ENCODE measurements around the gene SLC12A1.
"Not testable (repeated sequence)": the region's sequence is repeated elsewhere in the genome, so short reads cannot be mapped to it uniquely, and the experiment has no call there.

The SLC12A1 gene

DNA sequence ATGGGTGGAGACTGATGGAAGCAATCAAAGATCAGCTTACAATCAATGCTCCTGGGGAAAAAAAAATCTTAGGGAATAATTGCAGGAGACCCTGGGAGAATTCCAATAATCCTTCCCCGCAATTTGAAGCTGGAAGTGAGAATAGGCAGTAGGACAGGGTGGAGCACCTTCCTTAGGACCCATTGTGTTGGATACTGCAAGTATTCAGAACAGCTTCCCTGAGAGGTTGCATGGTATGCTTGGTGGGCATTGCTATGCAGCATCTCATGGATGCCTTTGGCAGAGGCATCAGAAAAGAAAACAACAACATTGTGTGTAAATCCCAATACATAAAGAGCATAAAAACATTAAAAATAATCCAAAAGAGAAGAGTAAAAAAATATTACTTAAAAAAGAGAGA lies 100.5 kb downstream of the SLC12A1 start:
- no peak for DNase-seq

DNA sequence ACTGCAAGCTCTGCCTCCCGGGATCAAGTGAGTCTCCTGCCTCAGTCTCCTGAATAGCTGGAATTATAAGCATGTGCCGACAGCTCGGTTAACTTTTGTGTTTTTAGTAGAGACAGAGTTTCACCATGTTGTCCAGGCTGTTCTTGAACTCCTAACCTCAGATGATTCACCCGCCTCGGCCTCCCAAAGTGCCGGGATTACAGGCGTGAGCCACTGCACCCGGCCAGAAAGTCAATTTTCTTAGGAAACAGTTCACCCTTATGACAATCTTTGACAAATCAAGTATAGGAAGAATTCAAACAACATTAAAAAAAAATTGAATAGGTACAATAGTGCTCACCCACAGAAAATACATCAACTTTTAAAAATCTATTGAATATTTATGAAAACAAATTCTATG lies 101.5 kb downstream of the SLC12A1 start:
- DNase-seq: no peak

DNA sequence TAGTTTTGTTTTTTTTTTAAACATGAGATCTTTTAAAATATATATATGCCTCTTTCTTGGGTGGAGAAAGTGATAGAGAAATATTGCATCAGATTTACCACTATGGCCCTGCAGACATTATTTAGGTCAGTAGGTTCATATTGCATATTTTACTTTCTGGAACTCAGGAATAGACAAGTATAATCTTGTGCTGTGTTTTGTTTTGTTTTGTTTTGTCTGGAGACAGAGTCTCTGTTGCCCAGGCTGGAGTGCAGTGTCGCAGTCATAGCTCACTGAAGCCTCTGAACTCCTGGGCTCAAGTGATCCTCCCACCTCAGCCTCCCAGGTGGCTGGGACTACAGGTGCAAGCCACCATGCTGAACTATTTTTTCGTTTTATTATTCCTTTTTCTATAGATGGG lies 103.6 kb downstream of the SLC12A1 start:
- no peak for DNase-seq

DNA sequence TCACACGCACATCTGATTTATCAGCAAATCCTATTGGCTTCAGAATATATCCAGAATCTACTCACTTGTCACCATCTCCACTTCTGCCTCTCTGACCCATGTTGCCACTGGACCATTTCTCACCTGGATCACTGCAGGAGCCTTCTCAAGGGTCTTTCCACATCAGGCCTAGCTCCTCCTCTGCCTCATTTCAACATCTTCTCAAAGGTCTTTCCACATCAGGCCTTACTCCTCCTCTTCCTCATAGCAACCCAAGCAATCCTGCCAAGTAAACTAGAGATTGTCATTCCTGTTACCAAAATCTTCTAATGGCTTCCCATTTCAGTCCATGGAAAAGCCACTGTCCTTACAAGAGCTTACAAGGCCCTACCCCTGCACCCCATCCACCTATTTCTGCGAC lies 107.1 kb downstream of the SLC12A1 start:
- no peak for DNase-seq

DNA sequence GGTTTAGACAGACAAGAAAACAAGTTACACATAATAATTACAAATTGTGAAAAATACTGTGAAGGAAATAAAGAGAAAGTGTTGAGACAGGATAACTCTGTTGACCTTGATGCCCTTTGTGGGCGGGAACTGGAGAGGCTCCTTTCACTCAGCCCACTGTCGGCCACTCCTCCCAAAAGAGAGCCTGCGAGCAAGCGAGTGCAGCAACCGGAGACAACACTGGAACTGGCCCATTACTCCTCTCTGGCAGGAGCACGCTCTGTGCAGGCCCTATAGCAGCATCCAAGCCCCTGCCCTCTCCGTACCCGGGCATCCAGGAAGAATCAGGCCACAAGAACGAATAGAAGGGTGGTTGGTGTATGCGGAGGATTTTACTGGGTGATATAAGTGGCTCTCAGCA lies 108.9 kb downstream of the SLC12A1 start:
- DNase-seq: no peak

DNA sequence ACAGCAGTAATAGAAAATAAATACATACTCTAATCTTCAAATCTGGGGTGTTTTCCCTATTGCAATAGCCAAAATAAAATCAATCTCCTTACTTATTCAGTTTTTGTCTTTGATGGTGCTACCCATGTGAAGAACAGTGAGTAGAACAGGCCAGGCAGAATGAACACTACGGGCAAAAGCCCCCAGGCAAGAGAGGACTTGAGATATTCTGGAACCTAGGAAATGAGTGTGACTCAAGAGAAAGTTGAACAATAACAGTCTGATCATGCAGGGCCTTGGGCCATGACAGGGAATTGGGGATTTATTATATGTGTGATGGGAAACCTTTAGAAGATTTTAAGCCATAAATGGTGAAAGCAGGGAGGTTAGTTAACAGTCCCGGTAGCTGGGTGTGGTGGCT lies 111.1 kb downstream of the SLC12A1 start:
- no peak for DNase-seq

DNA sequence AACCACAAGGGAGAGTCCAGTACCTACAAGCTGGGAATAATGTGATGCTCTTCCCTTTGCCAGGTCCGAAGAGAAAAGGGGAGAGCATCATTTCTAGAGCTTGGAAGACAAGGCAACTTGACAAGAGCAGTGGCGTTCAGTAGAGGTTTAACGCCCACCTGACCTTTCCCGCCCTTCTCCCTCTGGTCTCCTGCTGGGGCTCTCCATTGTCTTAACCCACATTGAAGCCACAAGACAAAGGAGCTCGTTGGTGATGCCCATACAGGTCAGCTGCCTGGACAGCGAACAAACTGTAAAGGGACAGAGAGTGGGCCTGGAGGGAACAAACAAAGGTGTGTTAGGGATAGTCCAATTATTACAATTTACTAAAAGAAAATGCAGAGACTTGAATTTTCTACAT lies 112.0 kb downstream of the SLC12A1 start:
- no peak for DNase-seq

DNA sequence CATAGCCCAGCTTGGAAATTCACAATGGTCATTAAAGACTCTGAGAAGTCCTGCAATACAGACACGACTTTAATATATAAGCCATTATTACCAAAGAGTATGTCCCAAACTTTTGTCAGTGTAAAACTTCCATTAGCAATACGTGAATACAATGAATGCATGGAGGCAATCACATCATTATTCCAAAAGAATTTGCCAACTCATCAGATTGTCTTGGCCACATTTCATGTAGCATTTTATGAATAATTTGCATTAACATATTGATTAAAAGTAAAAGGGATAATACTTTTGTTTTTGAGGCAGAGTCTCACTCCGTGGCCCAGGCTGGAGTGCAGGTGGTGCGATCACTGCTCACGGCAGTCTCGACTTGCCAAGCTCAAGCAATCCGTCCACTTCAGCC lies 117.2 kb downstream of the SLC12A1 start:
- no peak for DNase-seq

DNA sequence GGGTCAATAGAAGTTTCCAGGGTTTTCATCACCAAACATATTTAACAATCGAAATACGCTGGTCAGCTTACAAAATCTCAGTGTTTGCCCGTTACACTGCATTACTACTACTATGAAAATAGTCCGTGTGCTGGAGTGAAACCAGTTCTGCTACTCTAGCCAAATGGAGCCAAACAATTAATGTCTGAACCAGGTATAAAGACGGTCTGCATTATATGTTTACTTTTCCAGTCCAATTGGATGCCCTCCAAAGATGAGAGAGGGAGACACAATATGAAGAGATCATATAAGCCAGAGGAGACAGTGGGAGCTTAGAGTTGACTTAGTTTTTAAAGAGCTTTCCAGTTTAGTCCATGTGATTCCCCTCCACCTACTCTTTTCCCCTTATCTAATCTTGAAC lies 118.8 kb downstream of the SLC12A1 start:
- no peak for DNase-seq

DNA sequence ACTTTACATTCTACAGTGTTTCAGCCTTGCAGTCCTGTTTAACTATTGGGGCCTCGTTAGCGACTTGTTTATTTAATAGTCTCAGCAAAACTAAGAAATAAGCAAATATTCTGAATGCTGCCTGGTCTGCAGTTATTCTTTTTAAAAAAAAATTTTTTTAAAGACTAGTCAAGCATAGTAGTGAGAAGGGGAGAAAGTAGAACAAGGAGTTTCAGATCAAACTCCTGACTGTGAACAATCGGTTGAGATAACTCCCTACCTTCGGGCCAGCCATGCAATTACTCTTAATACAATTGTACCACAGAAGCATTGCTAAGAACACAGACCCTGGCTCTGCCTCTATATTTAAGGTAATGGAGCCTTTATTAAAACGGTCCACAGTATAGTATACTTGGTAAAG lies 119.3 kb downstream of the SLC12A1 start:
- DNase-seq: no peak

DNA sequence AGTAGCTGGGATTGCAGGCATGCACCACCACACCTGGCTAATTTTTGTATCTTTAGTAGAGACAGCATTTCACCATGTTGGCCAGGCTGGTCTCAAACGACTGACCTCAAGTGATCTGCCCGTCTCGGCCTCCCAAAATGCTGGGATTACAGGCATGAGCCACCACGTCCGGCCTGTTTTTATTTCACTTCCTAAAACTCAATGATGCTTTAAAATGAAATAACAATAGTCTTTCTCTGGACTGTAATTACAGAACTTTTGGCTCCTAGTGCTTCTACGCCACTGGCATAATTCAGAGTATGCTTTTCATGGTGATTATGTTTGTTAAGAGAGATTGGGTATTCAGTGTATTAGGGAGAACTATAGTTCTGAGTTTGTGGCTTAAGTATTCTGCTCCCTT lies 120.1 kb downstream of the SLC12A1 start:
- not testable (repeated sequence) for DNase-seq

DNA sequence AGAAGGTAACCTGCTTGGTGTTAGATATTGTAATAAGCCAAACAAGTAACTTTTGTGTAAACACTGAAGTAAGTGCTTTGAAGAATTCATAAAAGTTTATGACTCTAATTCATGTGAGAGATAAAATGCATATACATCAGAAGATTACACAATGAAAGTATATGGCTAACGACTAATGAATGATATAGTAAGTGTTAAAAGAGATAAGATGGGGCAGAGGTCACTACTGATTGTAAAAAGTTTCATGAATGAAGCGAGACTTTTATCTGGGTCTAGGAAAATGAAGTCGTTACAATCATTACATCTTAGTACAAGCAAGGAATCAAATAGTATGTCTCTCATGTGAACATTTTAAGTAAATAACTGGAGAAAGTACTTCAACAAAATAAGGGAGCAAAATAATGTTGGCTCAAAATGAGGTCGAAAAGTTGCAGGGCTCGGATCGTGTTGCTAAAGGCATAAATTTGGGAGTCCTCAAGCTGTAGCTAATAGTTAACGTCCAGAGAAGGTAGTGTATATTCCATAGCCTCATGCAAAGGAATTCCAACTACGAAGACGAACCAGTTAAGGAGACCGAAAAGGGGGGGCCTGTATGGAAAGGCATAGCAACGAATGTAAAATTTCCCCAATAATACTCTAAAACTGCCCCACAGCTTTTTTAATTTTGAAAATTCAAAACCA lies 124.1 kb downstream of the SLC12A1 start:
- DNase-seq: peak in 1 of 56 donors; percentile 0

DNA sequence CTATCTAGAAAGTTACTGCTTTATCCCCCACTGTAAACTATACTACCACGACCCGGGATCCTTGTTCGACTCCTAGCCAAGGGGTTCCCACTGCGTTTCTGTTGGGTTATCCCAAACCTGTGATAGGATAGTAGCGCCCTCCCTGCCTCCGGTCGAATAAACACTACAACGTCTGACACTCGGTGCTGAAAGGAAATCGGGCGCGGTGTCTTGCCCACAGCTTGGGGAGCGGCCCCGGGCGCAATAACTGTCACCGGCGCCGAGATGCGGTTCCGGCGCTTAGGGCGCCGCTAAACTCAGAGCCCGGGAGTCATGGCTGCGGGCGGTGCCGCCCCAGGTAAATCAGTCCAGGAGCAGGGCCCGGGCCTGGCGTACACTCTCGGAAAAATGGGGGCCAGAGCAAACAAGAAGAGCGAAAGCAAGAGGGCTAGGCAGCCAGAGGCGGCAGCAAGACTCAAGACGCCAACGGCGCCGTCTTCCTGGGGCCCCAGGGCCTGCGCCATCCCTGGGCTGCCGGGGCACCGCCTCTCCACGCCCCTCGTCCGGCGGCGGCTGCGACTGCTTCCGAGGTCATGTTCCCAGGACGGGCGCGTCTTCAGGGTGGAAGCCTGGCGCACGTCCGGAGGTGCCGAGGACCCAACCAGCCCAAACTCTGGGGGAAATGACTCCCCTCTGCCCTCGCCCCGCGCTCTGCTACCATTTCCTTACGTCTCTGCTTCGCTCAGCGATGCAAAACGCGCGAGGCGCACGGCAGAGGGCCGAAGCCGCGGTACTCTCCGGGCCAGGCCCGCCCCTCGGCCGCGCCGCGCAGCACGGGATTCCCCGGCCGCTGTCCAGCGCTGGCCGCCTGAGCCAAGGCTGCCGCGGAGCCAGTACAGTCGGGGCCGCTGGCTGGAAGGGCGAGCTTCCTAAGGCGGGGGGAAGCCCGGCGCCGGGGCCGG lies 125.0 kb downstream of the SLC12A1 start, which contains the start of gene DUT:
TSS of gene DUT (plus strand) at position 575 of the 941 bp plus-strand sequence. CDS start at position 662, 87 bp downstream.
- peak in 55 of 56 donors; percentile 26 to 90 (median 76) for DNase-seq

DNA sequence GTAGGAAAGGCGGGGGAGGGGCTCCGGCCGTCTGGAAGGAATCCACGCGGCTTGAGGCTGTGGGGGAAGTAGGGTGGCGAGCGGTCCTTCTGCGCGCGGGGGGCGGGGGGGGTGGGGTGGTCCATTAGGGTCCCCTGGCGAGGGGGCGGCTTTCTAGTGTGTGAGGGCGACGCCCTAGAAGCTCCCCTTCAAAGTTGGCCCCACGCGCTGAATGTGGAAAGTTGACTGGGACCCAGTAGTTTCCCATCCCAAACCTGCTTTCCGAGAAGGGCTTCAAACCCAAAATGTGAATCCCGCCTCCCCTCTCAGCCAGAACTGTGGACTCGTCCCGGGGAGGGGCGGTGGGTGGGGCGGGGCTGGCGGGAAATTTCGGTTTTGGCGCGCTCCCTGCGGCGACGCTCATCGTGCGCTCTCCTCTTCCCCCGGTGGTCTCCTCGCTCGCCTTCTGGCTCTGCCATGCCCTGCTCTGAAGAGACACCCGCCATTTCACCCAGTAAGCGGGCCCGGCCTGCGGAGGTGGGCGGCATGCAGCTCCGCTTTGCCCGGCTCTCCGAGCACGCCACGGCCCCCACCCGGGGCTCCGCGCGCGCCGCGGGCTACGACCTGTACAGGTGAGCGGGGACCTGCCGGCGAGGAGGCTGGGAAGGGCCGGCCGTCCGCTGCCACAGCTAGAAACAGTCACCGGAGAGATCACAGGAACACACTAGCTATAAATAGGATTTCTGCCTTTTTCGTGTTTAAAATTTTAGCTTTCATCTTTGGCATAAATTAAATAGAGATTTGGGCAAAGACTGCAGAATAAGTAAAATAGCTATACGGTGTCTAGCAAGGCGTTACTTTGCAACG lies 125.9 kb downstream of the SLC12A1 start:
- peak in 53 of 56 donors; percentile 27 to 88 (median 74) for DNase-seq

DNA sequence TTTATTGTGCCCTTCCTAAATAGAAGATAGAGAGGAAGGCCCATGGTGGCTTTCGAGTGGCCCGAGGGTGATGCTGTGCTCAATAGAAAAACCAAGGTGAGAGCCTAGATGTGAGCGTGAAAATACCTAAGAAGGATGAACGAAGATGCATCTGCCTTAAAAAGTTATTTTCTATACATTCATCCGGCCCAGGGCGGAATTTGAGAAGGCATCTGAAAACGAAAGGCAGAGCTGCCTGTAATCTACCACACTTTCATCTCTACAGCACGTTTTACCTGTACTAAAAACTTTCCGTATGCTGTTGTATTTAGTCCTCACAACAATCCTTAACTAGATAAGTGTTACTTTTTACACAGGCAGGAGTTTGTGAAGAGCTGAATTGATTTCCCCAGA lies 126.5 kb downstream of the SLC12A1 start:
- no peak for DNase-seq

DNA sequence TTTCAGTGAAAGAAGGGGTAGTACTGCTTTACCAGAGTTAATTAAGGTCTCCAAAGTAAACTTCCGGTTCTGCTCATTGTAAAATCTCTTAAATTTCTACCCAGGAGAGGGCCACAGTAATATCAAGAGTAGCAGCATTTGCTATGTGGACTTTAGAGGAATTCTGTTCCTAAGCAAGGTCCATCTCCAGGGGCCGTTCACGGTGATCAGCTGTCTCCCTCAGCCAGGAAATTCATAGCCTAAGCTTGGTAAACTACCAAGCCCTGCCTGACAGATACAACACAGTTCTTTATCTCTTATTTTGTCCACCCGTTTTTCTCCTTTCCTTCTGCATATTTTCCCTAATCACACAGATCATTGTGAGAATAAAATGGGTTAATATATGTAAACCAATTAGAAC lies 127.4 kb downstream of the SLC12A1 start:
- no peak for DNase-seq

DNA sequence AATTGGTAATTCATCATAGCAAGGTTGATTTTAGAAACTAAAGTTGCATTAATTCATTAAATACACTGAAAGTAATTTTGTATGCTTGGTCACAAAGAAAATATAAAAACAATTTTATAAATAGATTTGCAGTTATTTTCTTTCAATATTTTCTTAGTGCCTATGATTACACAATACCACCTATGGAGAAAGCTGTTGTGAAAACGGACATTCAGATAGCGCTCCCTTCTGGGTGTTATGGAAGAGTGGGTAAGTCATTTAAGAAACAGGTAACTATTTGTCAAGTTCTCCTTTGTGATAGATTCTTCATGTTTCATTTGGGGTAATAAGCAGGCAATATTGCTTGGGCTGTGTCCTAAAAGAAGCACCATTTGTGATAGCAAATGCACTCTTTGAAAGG lies 128.2 kb downstream of the SLC12A1 start:
- DNase-seq: no peak

DNA sequence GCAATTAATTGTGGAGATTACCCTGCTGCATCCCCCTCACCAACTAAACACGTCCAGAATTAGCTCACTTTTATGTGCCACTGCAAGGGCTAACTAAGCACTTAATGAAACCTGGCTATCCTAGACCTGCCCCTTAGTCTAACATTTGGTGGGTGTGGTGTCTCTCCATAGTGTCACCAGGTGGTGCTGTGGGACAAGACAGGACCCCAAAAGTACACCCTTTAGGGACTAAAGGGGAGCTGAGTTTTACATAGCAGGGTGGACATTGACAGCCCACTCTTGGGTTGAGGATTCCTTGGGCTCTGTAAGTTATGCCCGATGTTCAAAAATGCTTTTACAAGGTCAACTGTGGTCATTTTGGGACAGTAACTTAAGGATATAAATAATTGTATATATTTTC lies 130.8 kb downstream of the SLC12A1 start:
- no peak for DNase-seq

DNA sequence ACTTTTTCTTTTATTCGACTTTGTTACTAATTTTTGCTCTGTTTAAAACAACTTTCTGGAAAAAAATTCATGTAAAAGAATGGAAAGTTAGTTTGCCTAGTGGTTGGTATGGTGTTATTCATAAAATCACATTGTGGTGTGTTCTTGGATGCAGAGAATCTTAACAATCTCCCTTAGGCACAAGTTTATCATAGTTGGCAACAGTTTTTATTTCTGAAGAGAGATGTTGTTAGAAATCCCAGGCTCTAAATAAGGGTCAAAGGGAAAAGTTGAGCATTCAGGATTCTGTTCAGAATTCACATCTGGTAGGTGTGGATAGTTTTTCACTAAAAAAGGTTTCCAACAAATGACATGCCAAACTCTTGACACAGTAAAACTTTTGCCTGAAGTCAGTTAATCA lies 131.5 kb downstream of the SLC12A1 start:
- no peak for DNase-seq

DNA sequence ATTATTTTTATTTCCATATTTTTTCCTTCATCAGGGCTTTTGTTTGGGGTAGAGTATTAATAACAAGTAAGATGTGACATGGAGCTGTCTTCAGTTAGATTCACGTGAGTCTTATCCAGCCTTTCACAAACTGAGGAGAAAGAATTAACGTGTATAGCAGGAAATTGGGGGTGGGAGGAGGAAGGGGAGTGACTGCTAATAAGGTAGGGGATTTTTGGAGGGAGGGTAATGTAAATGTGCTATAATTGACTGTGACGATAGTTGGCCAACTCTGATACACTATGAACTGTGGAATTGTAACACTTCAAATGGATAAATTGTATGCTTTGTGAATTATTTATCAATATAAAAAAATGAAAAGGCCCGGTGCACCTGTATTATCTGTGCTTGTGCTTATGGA lies 134.0 kb downstream of the SLC12A1 start:
- DNase-seq: no peak

DNA sequence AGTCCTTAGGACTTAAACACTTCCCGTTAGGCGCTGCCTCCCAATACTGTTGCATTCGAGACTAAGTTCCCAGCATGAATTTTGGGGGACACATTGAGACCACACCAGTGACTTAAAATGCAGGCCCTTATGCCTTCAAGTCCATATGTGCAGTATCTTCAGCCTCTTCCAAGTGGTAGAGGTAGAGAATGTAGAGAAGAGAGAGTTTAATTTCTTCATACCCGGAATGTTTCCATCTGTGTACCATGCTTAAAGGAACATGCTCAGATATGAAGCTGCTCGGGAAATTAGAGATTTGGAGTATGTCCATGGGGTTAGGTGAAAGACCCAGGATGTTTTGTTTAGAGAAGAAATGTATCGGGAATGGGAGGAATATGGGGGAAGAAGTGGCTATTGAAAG lies 137.8 kb downstream of the SLC12A1 start:
- no peak for DNase-seq

DNA sequence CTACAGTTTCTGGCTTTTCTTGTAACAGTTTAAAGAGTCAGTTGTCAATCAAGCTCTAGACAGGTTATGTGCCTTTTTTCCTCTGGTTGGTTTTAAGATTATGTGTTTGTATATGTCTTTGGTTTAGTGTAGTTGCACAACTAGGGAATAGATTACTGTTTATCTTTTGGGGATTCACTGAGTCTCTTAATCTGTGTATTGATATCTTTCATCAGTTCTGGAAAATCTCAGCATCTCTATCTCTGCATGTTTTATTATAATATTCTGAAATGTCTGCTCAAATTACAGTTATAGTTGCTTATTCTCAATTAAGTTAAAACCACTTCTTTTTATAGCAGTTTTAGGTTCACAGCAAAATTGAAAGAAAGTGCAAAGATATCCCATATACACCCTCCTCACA lies 139.4 kb downstream of the SLC12A1 start:
- no peak for DNase-seq
